Neural progenitor cell (in vitro differentiated cells): Measurements from ENCODE around the gene ASNSD1. TPM values are rescaled to one million over a fixed set of nuclear protein-coding genes. Genes with fewer than 3 reads are reported as not detected.
"Not testable (repeated sequence)": the region's sequence is repeated elsewhere in the genome, so short reads cannot be mapped to it uniquely, and the experiment has no call there.

Experiments used
- DNase-seq: peaks from one replicate; pipeline ENCODE4 v3.0.0-alpha.2; 2016; ENCODE audit warnings: low spot score
- H2AFZ ChIP-seq: fragments of 200-600 bp; sonication (generic); replicated peaks from 2 replicates; pipeline ENCODE4 v1.6.1; 2016; ENCODE audit warnings: antibody characterized with exemption
- H3F3A ChIP-seq: fragments of 200-600 bp; sonication (generic); 2 replicates; pipeline ENCODE4 v1.6.1; 2016; ENCODE audit warnings: antibody characterized with exemption, low read depth
- H3K27ac ChIP-seq: fragments of 200-600 bp; sonication (generic); 2 replicates; pipeline ENCODE4 v1.5.1; 2016; ENCODE audit warnings: mild to moderate bottlenecking
- H3K27me3 ChIP-seq: fragments of 200-600 bp; sonication (generic); 2 replicates; pipeline ENCODE4 v1.6.1; 2016; ENCODE audit warnings: mild to moderate bottlenecking, moderate library complexity
- H3K36me3 ChIP-seq: fragments of 200-600 bp; sonication (generic); 2 replicates; pipeline ENCODE4 v1.5.1; 2016
- H3K4me1 ChIP-seq: fragments of 200-600 bp; sonication (generic); 2 replicates; pipeline ENCODE4 v1.6.1; 2016; ENCODE audit warnings: mixed run types
- H3K4me2 ChIP-seq: fragments of 200-600 bp; sonication (generic); 2 replicates; pipeline ENCODE4 v1.6.1; 2016
- H3K4me3 ChIP-seq: fragments of 200-600 bp; sonication (generic); 2 replicates; pipeline ENCODE4 v1.5.1; 2016
- H3K79me2 ChIP-seq: fragments of 200-600 bp; sonication (generic); 2 replicates; pipeline ENCODE4 v1.6.1; 2016; ENCODE audit warnings: low read depth
- H3K9ac ChIP-seq: fragments of 200-600 bp; sonication (generic); 2 replicates; pipeline ENCODE4 v1.6.1; 2016
- H3K9me3 ChIP-seq: fragments of 200-600 bp; sonication (generic); 2 replicates; pipeline ENCODE4 v1.5.1; 2016; ENCODE audit warnings: low read depth
- H4K20me1 ChIP-seq: fragments of 200-600 bp; sonication (generic); 2 replicates; pipeline ENCODE4 v1.6.1; 2016; ENCODE audit warnings: low read depth
- H3K27ac Mint-ChIP-seq: 3 replicates; pipeline ENCODE4 v1.8.0; 2021; ENCODE audit warnings: mixed read lengths
- H3K27me3 Mint-ChIP-seq: 2 replicates; pipeline ENCODE4 v1.8.0; 2022; ENCODE audit warnings: low read depth, mild to moderate bottlenecking, inconsistent platforms, moderate library complexity, mixed read lengths; ENCODE audit not compliant: insufficient read depth
- H3K36me3 Mint-ChIP-seq: 3 replicates; pipeline ENCODE4 v1.8.0; 2021; ENCODE audit warnings: mixed read lengths
- H3K4me1 Mint-ChIP-seq: 3 replicates; pipeline ENCODE4 v1.8.0; 2021; ENCODE audit warnings: mixed read lengths
- H3K4me3 Mint-ChIP-seq: 3 replicates; pipeline ENCODE4 v1.8.0; 2021; ENCODE audit warnings: mild to moderate bottlenecking, moderate library complexity, mixed read lengths
- H3K9me3 Mint-ChIP-seq: 3 replicates; pipeline ENCODE4 v1.8.0; 2020; ENCODE audit warnings: mixed read lengths
- EZH2 ChIP-seq: fragments of 200-600 bp; sonication (generic); IDR thresholded peaks from 2 replicates; pipeline ENCODE4 v1.6.1; 2017; ENCODE audit warnings: antibody characterized with exemption, mild to moderate bottlenecking, moderate library complexity
- EZH2phosphoT487 ChIP-seq: fragments of 200-600 bp; sonication (generic); IDR thresholded peaks from 2 replicates; pipeline ENCODE4 v1.6.1; 2017; ENCODE audit warnings: antibody characterized with exemption
- total RNA-seq: library from RNA; depleted of rRNA; stranded (reverse); fragments of >200 nt; gene quantifications from 2 replicates; pipeline ENCODE4 v1.2.3, GENCODE V29; 2015; ENCODE audit warnings: low replicate concordance
- TF ChIP-seq, protein P1 (sequence below): fragments of 200-600 bp; sonication (generic); IDR thresholded peaks from 2 replicates; pipeline ENCODE4 v1.5.1; 2017; ENCODE audit warnings: antibody characterized with exemption, mild to moderate bottlenecking

The ASNSD1 gene
- total RNA-seq, 1 donor from 2014 or later, result 100 TPM

DNA sequence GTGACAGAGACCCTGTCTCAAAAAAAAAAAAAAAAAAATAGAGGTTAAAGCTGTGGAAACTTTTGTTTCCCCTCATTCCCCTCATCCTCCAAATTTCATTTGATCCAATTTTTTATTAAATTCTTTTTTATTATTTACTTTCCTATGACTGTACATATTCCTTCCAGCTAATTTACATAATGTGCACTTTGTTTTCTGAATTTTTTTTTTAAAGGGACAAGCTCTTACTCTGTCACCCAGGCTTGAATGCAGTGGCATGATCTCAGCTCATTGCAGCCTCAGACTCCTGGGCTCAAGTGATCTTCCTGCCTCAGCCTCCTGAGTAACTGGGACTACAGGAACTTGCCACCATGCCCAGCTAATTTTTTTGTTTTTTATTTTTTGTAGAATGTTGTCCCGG lies 23.6 kb downstream of the ASNSD1 start:
- Histone ChIP-seq H3F3A (no peaks in the 10 kb centered on the region), H3K4me1 (no peaks in the 10 kb centered on the region), H2AFZ (no peak overlapping the region), H3K9me3 (no peaks in the 10 kb centered on the region), H3K27me3 (no peaks in the 10 kb centered on the region), H3K4me2 (no peak overlapping the region), H3K4me3 (no peak overlapping the region), H3K79me2 (no peaks in the 10 kb centered on the region), H4K20me1 (no peaks in the 10 kb centered on the region), H3K36me3 (no peaks in the 10 kb centered on the region), H3K27ac (no peak overlapping the region), H3K9ac (no peak overlapping the region)
- H3K36me3 Mint-ChIP-seq, result peaks cover 2% of the 10 kb centered on the region
- TF ChIP-seq, protein P1, sequence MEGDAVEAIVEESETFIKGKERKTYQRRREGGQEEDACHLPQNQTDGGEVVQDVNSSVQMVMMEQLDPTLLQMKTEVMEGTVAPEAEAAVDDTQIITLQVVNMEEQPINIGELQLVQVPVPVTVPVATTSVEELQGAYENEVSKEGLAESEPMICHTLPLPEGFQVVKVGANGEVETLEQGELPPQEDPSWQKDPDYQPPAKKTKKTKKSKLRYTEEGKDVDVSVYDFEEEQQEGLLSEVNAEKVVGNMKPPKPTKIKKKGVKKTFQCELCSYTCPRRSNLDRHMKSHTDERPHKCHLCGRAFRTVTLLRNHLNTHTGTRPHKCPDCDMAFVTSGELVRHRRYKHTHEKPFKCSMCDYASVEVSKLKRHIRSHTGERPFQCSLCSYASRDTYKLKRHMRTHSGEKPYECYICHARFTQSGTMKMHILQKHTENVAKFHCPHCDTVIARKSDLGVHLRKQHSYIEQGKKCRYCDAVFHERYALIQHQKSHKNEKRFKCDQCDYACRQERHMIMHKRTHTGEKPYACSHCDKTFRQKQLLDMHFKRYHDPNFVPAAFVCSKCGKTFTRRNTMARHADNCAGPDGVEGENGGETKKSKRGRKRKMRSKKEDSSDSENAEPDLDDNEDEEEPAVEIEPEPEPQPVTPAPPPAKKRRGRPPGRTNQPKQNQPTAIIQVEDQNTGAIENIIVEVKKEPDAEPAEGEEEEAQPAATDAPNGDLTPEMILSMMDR, result no peak
- TF ChIP-seq EZH2phosphoT487 (no peak), EZH2 (no peak)
- no peaks in the 10 kb centered on the region for H3K4me1 Mint-ChIP-seq
- H3K4me3 Mint-ChIP-seq, result no peak overlapping the region
- no peaks in the 10 kb centered on the region for H3K27me3 Mint-ChIP-seq
- no peaks in the 10 kb centered on the region for H3K9me3 Mint-ChIP-seq
- DNase-seq, result no peak
- H3K27ac Mint-ChIP-seq, result no peak overlapping the region

DNA sequence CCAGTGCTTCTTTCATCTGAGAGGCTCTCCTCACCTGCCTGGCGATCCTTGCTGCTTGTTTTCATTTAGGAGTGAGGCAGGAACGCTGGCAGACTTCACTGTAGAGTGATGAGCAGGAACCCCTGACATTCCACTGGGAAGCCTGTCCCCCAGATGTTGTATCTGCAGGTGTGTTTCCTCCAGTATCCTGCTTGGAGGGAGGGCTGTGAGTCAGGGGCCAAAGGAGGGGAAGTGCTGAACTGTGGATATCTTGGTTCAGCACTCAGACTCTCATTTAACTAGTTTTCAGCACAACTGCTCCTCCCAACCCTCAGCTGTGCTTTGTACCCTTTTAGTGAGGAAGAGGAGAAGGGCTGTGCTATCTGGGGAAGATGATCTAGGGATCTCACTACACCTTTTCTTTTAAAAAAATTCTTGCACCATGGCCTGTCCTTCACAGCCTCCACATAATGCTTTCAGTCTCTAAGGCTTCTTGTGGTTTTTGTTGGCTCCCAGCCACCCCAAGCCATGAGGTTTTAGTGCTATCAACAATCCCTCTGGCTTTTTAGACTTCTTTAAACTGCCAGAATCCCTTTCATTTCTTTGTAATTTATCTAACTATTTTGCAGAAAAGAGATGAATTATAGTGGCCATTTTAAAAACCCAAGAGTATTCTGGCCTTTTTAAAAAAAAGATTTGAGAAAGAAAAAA lies 24.4 kb downstream of the ASNSD1 start:
- no peak overlapping the region for H3K4me3 ChIP-seq
- no peaks in the 10 kb centered on the region for H3K9me3 ChIP-seq
- no peaks in the 10 kb centered on the region for H3K79me2 ChIP-seq
- no peaks in the 10 kb centered on the region for H3K4me1 ChIP-seq
- no peak for DNase-seq
- H4K20me1 ChIP-seq, result no peaks in the 10 kb centered on the region
- no peak overlapping the region for H3K27ac Mint-ChIP-seq
- H3K9ac ChIP-seq, result no peak overlapping the region
- H3K4me2 ChIP-seq, result no peak overlapping the region
- no peaks in the 10 kb centered on the region for H3F3A ChIP-seq
- H3K27ac ChIP-seq, result no peak overlapping the region
- H3K4me1 Mint-ChIP-seq, result no peaks in the 10 kb centered on the region
- H3K36me3 Mint-ChIP-seq, result peaks cover 2% of the 10 kb centered on the region
- no peaks in the 10 kb centered on the region for H3K36me3 ChIP-seq
- H3K4me3 Mint-ChIP-seq, result no peak overlapping the region
- H3K9me3 Mint-ChIP-seq, result no peaks in the 10 kb centered on the region
- H3K27me3 Mint-ChIP-seq, result no peaks in the 10 kb centered on the region
- H3K27me3 ChIP-seq, result no peaks in the 10 kb centered on the region
- peak overlapping the region; percentile 3 for H2AFZ ChIP-seq
- TF ChIP-seq EZH2, result no peak
- no peak for TF ChIP-seq EZH2phosphoT487
- TF ChIP-seq, protein P1, result no peak

DNA sequence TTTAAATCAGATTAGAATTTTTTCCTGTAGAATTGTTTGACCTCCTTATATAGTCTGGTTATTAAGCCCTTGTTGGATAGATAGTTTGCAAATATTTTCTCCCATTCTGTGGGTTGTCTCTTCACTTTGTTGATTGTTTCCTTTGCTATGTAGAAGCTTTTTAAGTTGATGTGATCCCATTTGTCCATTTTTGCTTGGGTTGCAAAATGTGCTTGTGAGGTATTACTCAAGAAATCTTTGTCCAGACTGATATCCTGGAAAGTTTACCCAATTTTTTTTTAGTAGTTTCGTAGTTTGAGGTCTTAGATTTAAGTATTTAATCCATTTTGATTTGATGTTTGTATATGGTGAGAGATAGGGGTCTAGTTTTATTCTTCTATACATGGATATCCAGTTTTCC lies 26.5 kb downstream of the ASNSD1 start:
- not testable (repeated sequence) for H3K9me3 ChIP-seq, H2AFZ ChIP-seq, H4K20me1 ChIP-seq, DNase-seq, H3K27me3 ChIP-seq, H3K4me1 ChIP-seq, H3K4me3 ChIP-seq, H3K27ac Mint-ChIP-seq, H3K4me2 ChIP-seq, H3K4me3 Mint-ChIP-seq, H3K36me3 Mint-ChIP-seq, H3K9ac ChIP-seq, H3F3A ChIP-seq, H3K79me2 ChIP-seq, H3K4me1 Mint-ChIP-seq, H3K27me3 Mint-ChIP-seq, H3K27ac ChIP-seq, H3K9me3 Mint-ChIP-seq, H3K36me3 ChIP-seq

DNA sequence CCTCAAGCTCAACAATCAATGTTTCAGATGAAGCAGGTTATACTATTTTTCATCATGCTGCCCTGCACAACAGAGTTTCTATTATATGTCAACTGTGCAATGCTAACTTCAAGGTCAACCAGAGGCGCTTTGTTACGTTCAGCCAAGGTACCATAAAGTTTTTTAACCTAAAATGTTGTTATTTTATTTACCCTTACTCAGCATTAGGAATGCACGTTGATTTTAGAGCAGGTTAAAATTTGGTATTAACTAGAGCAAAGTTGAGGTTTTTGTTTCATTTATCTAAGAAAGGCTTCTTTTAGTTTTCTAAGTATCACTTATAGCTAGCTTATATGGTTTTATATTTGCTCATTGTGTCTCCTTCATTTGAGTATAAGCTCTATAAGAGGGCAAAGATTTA lies 35.0 kb downstream of the ASNSD1 start:
- no peaks in the 10 kb centered on the region for H3K27me3 Mint-ChIP-seq
- H2AFZ ChIP-seq, result no peak overlapping the region
- TF ChIP-seq, protein P1, result no peak
- TF ChIP-seq EZH2 (no peak), EZH2phosphoT487 (no peak)
- H3K79me2 ChIP-seq, result no peaks in the 10 kb centered on the region
- H4K20me1 ChIP-seq, result no peaks in the 10 kb centered on the region
- no peaks in the 10 kb centered on the region for H3K9me3 ChIP-seq
- no peaks in the 10 kb centered on the region for H3F3A ChIP-seq
- no peak overlapping the region for H3K4me2 ChIP-seq
- no peaks in the 10 kb centered on the region for H3K36me3 Mint-ChIP-seq
- H3K4me3 ChIP-seq, result no peak overlapping the region
- no peak for DNase-seq
- no peak overlapping the region for H3K27ac Mint-ChIP-seq
- no peaks in the 10 kb centered on the region for H3K4me1 ChIP-seq
- no peak overlapping the region for H3K27ac ChIP-seq
- no peaks in the 10 kb centered on the region for H3K36me3 ChIP-seq
- H3K9me3 Mint-ChIP-seq, result no peaks in the 10 kb centered on the region
- H3K9ac ChIP-seq, result no peak overlapping the region
- no peaks in the 10 kb centered on the region for H3K4me1 Mint-ChIP-seq
- no peaks in the 10 kb centered on the region for H3K27me3 ChIP-seq
- no peak overlapping the region for H3K4me3 Mint-ChIP-seq
